Retinal pigment epithelial cell (primary cell): Measurements from ENCODE around the gene PROC.
"Not testable (repeated sequence)": the region's sequence is repeated elsewhere in the genome, so short reads cannot be mapped to it uniquely, and the experiment has no call there.

Experiments
- DNase-seq: peaks from one replicate; pipeline ENCODE4 v3.0.0-alpha.2; 2010; ENCODE audit warnings: low read depth
- H3K4me3 ChIP-seq: 2 replicates; pipeline ENCODE4 v1.5.1; 2011; ENCODE audit warnings: mild to moderate bottlenecking, low read length, control low read depth, moderate library complexity
- CTCF ChIP-seq: conservative IDR thresholded peaks from 2 replicates; pipeline ENCODE4 v1.5.1; 2011; ENCODE audit warnings: low read depth, low read length, control low read depth, inconsistent platforms

PROC gene

GRCh38 chr2:127408004-127408806 lies 10.0 kb upstream of the PROC start:
- no peak for TF ChIP-seq CTCF
- H3K4me3 ChIP-seq = no peak overlapping the region
- DNase-seq = peak; percentile 78

- no peak for TF ChIP-seq CTCF
- DNase-seq = no peak
- no peak overlapping the region for H3K4me3 ChIP-seq
These were observed 9.5 kb upstream of the PROC start for GRCh38 chr2:127408807-127409099.

- H3K4me3 ChIP-seq, DNase-seq: not testable (repeated sequence)
These were observed 8.5 kb upstream of the PROC start for GRCh38 chr2:127409716-127410115.

GRCh38 chr2:127410871-127411652 lies 7.2 kb upstream of the PROC start:
- no peak for TF ChIP-seq CTCF
- peak; percentile 52 for DNase-seq
- H3K4me3 ChIP-seq = no peak overlapping the region

GRCh38 chr2:127411653-127412369 lies 6.4 kb upstream of the PROC start:
- TF ChIP-seq CTCF = no peak
- no peak overlapping the region for H3K4me3 ChIP-seq
- no peak for DNase-seq

GRCh38 chr2:127413200-127413599 lies 5.0 kb upstream of the PROC start:
- H3K4me3 ChIP-seq = no peak overlapping the region
- no peak for TF ChIP-seq CTCF
- no peak for DNase-seq

GRCh38 chr2:127413782-127414637 lies 4.2 kb upstream of the PROC start:
- DNase-seq = no peak
- H3K4me3 ChIP-seq = no peak overlapping the region
- no peak for TF ChIP-seq CTCF
